Measurements from ENCODE around the gene RXYLT1. TPM values are rescaled to one million over a fixed set of nuclear protein-coding genes. Genes with fewer than 3 reads are reported as not detected.

The RXYLT1 gene
- polyA plus RNA-seq, 1 donor from 2014 or later: 30.5 TPM

- no peaks in the 10 kb centered on the region for H3K9me2 ChIP-seq (ENCODE audit: insufficient read depth, low read length)
- H3K27ac ChIP-seq (ENCODE audit: low read length): peak within 1 kb of the TSS; percentile 68
- H3K4me2 ChIP-seq (ENCODE audit: low read length): peak within 1 kb of the TSS; percentile 89
- H3K36me3 ChIP-seq (ENCODE audit: insufficient read depth, low read length): no peaks in the 10 kb centered on the region
- H4K20me1 ChIP-seq (ENCODE audit: insufficient read depth): no peaks in the 10 kb centered on the region
- peak within 1 kb of the TSS; percentile 94 for H2AFZ ChIP-seq (ENCODE audit: low read depth, low read length)
- peak within 1 kb of the TSS; percentile 84 for H3K9ac ChIP-seq (ENCODE audit: low read length)
- H3F3A ChIP-seq (ENCODE audit: insufficient read depth, low read length, poor library complexity, severe bottlenecking): no peaks in the 10 kb centered on the region
- peaks cover 47% of the 10 kb centered on the region for H3K79me2 ChIP-seq (replicated peaks; ENCODE audit: insufficient read depth, low read length)
- peak within 1 kb of the TSS; percentile 99 for H3K4me3 ChIP-seq (ENCODE audit: low read length)
- no peaks in the 10 kb centered on the region for H3K27me3 ChIP-seq (ENCODE audit: insufficient read depth, low read depth, low read length)
- TF ChIP-seq SMC3 (conservative IDR thresholded peaks at IDR 0.05; ENCODE audit: poor library complexity) (peak; percentile 23), TAF1 (IDR thresholded peaks at IDR 0.05; ENCODE audit: low read depth) (no peak), REST (IDR thresholded peaks at IDR 0.05; ENCODE audit: borderline replicate concordance) (no peak), RAD21 (conservative IDR thresholded peaks at IDR 0.05) (peak; percentile 32), POLR2AphosphoS5 (IDR thresholded peaks at IDR 0.05) (no peak), EP300 (conservative IDR thresholded peaks at IDR 0.05; ENCODE audit: poor library complexity, severe bottlenecking) (no peak), MXI1 (conservative IDR thresholded peaks at IDR 0.05; ENCODE audit: poor library complexity, severe bottlenecking) (peak; percentile 70), EZH2 (IDR thresholded peaks at IDR 0.05; ENCODE audit: borderline replicate concordance, insufficient read depth, low read length, poor library complexity, severe bottlenecking) (no peak)
- TF ChIP-seq, protein P1, sequence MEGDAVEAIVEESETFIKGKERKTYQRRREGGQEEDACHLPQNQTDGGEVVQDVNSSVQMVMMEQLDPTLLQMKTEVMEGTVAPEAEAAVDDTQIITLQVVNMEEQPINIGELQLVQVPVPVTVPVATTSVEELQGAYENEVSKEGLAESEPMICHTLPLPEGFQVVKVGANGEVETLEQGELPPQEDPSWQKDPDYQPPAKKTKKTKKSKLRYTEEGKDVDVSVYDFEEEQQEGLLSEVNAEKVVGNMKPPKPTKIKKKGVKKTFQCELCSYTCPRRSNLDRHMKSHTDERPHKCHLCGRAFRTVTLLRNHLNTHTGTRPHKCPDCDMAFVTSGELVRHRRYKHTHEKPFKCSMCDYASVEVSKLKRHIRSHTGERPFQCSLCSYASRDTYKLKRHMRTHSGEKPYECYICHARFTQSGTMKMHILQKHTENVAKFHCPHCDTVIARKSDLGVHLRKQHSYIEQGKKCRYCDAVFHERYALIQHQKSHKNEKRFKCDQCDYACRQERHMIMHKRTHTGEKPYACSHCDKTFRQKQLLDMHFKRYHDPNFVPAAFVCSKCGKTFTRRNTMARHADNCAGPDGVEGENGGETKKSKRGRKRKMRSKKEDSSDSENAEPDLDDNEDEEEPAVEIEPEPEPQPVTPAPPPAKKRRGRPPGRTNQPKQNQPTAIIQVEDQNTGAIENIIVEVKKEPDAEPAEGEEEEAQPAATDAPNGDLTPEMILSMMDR (IDR thresholded peaks at IDR 0.05; ENCODE audit: poor library complexity, severe bottlenecking): no peak
- H3K9me3 ChIP-seq (ENCODE audit: low read length): no peaks in the 10 kb centered on the region
Measured at GRCh38 chr12:63844391-63845341, 65.0 kb downstream of the RXYLT1 start, which contains the start of gene SRGAP1. TSS of gene SRGAP1 (plus strand) at chr12:63844700. CDS start at chr12:63844817, 117 bp downstream.

DNA sequence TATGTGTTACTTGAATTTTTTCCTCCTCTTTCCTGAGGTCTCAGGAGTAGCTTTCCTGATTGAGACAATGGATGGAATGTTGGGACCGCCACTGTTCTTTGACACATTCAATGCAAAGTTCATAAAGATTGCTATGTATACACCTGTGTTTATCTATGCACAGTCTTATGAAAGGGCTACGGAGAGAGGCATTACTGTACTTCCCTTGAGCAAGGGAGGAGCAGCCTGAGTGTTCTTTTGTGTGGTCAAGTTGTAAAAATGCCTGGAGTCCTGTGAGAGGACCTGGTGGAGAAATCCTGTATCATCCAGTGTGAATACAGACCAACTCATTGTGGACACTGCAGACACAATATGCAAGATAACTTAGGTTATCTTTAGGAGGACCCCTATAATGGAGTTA, 66.0 kb downstream of the RXYLT1 start:
- Histone ChIP-seq H3K4me3 (ENCODE audit: low read length) (peak overlapping the region; percentile 99), H2AFZ (ENCODE audit: low read depth, low read length) (no peak overlapping the region), H3K4me2 (ENCODE audit: low read length) (peak overlapping the region; percentile 89), H3K36me3 (ENCODE audit: insufficient read depth, low read length) (no peaks in the 10 kb centered on the region), H3K27ac (ENCODE audit: low read length) (peak overlapping the region; percentile 68), H3K9ac (ENCODE audit: low read length) (peak overlapping the region; percentile 84), H3F3A (ENCODE audit: insufficient read depth, low read length, poor library complexity, severe bottlenecking) (no peaks in the 10 kb centered on the region), H3K27me3 (ENCODE audit: insufficient read depth, low read depth, low read length) (no peaks in the 10 kb centered on the region), H3K9me3 (ENCODE audit: low read length) (no peaks in the 10 kb centered on the region), H4K20me1 (ENCODE audit: insufficient read depth) (no peaks in the 10 kb centered on the region), H3K9me2 (ENCODE audit: insufficient read depth, low read length) (no peaks in the 10 kb centered on the region), H3K79me2 (replicated peaks; ENCODE audit: insufficient read depth, low read length) (peaks cover 57% of the 10 kb centered on the region)
- TF ChIP-seq RAD21 (conservative IDR thresholded peaks at IDR 0.05) (no peak), REST (IDR thresholded peaks at IDR 0.05; ENCODE audit: borderline replicate concordance) (no peak), EP300 (conservative IDR thresholded peaks at IDR 0.05; ENCODE audit: poor library complexity, severe bottlenecking) (no peak), POLR2AphosphoS5 (IDR thresholded peaks at IDR 0.05) (no peak), EZH2 (IDR thresholded peaks at IDR 0.05; ENCODE audit: borderline replicate concordance, insufficient read depth, low read length, poor library complexity, severe bottlenecking) (no peak), MXI1 (conservative IDR thresholded peaks at IDR 0.05; ENCODE audit: poor library complexity, severe bottlenecking) (no peak), SMC3 (conservative IDR thresholded peaks at IDR 0.05; ENCODE audit: poor library complexity) (no peak), TAF1 (IDR thresholded peaks at IDR 0.05; ENCODE audit: low read depth) (no peak)
- TF ChIP-seq, protein P1 (IDR thresholded peaks at IDR 0.05; ENCODE audit: poor library complexity, severe bottlenecking): no peak
